ENCODE measurements around the gene SERPINA1. TPM values are rescaled to one million over a fixed set of nuclear protein-coding genes. Genes with fewer than 3 reads are reported as not detected.

Gene SERPINA1
- total RNA-seq, 1 experiment from 2014 or later, result 0.58 TPM

DNA sequence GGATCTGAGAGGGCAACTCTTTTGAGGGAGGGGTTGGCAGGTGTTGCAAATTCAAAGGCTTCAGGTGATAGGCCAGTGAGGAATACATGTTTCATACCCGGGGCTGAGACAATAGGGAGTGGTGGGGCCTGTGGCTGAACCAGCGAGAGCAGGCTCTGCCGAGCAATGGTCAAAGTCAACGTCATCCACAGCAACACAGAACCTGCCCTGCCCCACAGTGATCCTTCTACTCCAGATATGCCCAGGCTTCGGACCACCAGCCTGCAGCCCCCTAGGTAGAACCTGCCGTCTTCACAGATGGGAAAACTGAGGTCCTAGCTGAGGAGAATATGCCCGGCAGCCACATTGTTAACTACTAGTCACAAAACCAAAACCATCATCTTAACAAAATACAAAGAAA lies 4.1 kb downstream of the SERPINA1 start:
- no peak for DNase-seq (ENCODE audit: low read depth)

DNA sequence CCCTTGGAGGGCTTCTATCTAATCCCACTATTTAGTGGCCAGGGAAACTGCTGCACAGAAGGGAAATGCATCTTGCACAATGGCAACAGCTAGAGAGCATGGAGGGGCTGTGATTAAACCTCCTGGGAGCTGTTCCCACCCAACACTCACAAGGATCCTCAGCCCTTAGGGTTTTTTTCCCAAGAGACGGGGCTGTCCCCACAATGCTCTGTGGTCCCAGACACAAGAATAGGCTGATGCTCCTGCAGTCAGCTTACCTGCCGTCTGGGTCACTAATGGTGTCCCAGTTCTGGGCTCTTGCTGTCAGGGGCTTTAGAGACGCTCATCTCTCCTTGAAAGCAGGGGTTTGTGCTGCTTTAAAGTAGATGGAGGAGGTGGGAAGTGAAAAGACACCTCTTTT lies 4.6 kb downstream of the SERPINA1 start:
- DNase-seq (ENCODE audit: low read depth), result no peak

GRCh38 chr14:94382716-94383596 lies 5.4 kb downstream of the SERPINA1 start:
- no peak for DNase-seq (ENCODE audit: low read depth)

GRCh38 chr14:94382099-94382715 lies 6.2 kb downstream of the SERPINA1 start:
- DNase-seq (ENCODE audit: low read depth), result no peak

- DNase-seq (ENCODE audit: low read depth), result no peak
These were observed 7.0 kb downstream of the SERPINA1 start for GRCh38 chr14:94381149-94382030.

DNA sequence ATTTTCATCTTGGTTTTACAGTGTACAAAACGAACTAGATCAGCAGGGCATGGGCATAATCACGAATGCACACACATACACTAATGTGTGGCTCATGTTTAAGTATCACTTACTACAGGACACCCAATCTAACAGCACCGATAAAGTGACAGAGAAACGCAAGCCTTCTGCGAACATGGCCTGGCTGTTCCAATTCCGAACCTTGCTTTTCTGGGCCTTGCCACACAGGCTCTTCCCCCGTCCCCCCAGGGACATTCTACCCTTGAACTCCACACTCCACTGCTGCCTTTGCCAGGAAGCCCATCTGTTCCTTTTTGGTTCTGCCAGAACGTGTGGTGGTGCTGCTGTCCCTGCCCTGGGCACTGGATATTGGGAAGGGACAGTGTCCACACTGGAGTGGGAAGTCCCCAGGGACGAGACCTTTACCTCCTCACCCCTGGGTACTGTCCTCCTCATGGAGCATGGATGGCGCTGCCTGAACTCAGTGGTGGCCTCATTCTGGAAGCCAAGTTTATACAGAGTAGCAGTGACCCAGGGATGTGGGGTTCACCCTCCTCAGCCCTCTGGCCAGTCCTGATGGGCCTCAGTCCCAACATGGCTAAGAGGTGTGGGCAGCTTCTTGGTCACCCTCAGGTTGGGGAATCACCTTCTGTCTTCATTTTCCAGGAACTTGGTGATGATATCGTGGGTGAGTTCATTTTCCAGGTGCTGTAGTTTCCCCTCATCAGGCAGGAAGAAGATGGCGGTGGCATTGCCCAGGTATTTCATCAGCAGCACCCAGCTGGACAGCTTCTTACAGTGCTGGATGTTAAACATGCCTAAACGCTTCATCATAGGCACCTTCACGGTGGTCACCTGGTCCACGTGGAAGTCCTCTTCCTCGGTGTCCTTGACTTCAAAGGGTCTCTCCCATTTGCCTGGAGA lies 7.9 kb downstream of the SERPINA1 start:
- no peak for DNase-seq (ENCODE audit: low read depth)

DNA sequence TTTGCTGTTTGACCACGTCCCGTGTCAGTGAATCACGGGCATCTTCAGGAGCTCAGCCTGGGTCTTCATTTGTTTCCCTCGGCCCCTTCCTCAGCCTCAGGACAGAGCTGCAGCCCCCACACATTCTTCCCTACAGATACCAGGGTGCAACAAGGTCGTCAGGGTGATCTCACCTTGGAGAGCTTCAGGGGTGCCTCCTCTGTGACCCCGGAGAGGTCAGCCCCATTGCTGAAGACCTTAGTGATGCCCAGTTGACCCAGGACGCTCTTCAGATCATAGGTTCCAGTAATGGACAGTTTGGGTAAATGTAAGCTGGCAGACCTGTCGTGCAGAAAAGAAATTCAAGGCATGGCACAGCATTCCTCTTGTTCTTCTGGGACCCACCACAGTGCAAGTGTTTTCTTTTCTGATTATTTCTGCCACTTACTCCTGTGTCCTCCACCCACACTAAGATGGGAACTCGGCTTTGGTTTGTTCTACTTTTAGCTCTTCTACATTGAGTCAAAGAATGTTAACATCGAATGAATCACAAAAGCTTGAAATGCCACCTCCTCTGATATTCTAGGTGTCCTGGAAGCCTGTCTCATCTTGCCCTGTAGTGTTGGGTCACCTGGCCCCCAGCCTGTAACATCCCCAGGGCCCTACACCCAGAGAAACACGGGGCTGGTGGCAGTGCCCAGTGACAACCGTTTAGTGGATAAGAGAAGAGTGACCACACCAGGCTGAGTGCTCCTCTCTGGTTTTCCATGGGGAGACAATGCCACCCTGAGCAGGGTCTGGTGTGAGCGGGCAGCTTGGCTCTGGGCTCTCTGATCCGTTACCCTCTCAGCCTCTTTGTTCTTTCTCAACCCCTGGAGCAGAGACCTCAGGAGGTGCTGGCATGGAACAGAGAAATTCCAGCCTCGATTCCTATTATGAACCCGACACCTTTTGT lies 8.8 kb downstream of the SERPINA1 start:
- DNase-seq (ENCODE audit: low read depth), result no peak

- no peak for DNase-seq (ENCODE audit: low read depth)
These were observed 9.7 kb downstream of the SERPINA1 start for GRCh38 chr14:94378527-94379290.

DNA sequence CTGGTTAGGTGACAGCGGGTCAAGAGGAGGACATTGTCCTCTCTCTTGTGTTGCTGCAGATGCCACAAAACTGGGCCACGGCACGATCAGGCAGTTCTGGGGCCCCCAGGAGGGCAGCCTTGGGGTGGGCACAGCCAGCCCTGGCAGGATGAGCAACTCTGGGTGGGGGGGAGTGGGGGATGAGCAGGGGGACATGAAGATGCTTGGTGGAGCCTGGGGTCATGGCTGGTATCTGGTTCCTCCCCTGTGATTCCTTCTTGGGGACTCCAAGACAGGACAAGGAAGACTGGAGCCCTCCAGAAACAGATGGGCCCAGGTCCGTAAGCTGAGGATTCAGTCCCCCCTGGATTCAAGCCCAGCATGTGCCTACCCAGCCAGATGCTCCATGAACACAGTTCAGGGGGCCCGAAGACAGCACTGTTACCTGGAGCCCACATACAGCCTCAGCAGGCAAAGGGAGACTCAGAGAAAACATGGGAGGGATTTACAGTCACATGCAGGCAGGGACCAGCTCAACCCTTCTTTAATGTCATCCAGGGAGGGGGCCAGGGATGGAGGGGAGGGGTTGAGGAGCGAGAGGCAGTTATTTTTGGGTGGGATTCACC lies 10.4 kb downstream of the SERPINA1 start:
- DNase-seq (ENCODE audit: low read depth), result no peak

DNA sequence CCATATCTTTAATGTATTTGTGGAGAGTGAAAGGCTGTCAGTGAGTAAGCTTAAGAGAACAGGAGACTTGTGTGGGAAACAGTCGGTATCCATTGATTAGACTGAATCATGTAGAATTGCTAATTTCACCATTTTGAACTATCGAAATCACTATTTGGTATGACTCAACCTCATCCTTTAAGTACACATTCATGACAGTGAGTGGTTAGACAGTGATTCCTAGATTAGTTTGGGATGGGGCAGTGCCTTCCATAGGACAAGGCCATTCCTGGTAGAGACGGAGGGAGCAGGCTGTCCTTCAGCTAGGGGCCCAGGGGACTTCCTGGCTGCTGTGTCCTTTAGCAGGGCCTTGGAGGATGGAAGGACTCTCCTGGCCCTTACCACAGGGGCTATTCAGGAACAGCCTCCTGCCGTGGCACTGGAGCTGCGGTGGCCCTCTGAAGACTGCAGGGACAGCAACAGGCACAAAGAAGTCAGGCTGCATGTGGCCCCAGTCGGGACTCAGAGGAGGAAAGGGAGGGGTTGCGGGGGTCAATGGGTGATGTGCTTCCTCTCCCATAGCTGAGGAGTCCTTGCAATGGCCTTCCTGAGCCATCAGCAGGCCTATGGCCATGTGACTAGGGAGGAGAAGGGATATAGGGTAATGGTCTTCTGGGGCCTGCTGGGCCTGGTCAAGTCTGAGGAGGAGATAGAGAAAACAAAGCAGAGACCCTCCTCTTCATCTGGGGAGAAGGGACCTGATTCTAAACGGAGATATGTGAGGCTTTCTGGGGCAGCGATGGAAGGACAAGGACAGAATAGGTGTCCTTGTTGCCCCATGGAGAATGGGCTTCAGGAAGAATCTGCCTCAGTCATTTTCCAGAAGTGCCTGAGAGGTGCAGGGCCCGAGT lies 11.2 kb downstream of the SERPINA1 start:
- no peak for DNase-seq (ENCODE audit: low read depth)

GRCh38 chr14:94376108-94376975 lies 12.1 kb downstream of the SERPINA1 start:
- no peak for DNase-seq (ENCODE audit: low read depth)

DNA sequence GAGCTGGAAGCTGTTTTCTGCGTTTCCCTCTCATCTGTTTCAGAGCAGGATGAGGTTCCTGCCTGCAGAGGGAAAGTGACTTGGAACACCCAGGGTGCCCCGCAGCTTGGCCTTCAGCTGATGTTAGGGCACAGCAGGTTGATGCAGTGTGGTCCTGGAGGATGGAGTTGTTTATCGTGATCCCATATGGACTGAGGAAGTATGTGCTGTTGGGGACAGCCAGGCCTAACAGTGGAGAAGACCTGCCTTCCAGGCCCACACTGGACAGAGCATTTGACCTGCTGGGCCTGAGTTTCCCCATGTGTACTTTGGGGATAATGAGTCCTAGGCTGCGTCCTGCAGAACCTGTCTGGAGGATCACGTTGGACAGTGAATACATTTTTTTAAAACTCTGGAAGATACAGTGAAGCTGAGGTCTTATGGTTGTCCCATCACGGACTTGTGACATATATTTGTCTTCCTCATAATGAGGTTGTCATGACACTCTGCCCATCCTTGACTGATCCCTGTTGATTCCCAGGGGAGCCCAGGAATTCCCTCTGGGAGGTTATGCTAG lies 12.8 kb downstream of the SERPINA1 start:
- DNase-seq (ENCODE audit: low read depth), result no peak

GRCh38 chr14:94374749-94375260 lies 13.6 kb downstream of the SERPINA1 start:
- DNase-seq (ENCODE audit: low read depth), result no peak

- DNase-seq (ENCODE audit: low read depth), result no peak
These were observed 14.3 kb downstream of the SERPINA1 start for GRCh38 chr14:94374116-94374515.

DNA sequence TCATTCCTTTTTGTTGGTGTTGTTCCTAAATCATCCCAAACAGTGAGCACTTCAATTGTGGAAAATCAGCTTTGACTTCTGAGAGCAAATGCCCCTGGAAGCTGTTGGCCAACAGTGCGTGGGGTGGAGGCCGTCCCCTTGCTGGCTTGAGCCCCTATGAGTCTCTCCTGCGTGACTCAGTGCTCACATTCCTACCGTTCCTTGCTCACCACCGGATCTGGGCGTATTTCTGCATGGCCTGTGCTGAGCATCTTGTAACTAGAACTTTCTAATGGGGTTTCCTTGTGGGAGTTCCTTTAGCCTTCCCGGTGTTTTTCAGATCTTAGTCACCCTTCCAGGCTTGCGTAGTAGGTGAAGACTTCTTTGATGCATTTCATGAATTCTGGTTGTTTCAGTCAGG lies 14.7 kb downstream of the SERPINA1 start:
- DNase-seq (ENCODE audit: low read depth), result peak; percentile 98
